OCI-LY1 (cell line): ENCODE results near the gene LAG3.

Experiments used
- H2AFZ ChIP-seq: fragments of 200-600 bp; sonication (generic), shearing (Covaris generic); 2 replicates; pipeline ENCODE4 v1.6.0; 2014; ENCODE audit warnings: antibody characterized with exemption, mild to moderate bottlenecking, low read length
- H3F3A ChIP-seq: fragments of 200-600 bp; sonication (generic), shearing (Covaris generic); 2 replicates; pipeline ENCODE4 v1.6.0; 2014; ENCODE audit warnings: mild to moderate bottlenecking, antibody characterized with exemption, low read length, moderate library complexity; ENCODE audit not compliant: insufficient read depth
- H3K27ac ChIP-seq: fragments of 200-600 bp; sonication (generic); 2 replicates; pipeline ENCODE4 v1.5.1; 2014; ENCODE audit warnings: low read length, mixed run types, mild to moderate bottlenecking, low read depth; ENCODE audit not compliant: poor library complexity, severe bottlenecking
- H3K27me3 ChIP-seq: fragments of 200-600 bp; sonication (generic); 2 replicates; pipeline ENCODE4 v1.6.0; 2014; ENCODE audit warnings: antibody characterized with exemption, mild to moderate bottlenecking, low read length, moderate library complexity; ENCODE audit not compliant: insufficient read depth
- H3K36me3 ChIP-seq: fragments of 200-600 bp; sonication (generic); 2 replicates; pipeline ENCODE4 v1.6.1; 2014; ENCODE audit warnings: mild to moderate bottlenecking, antibody characterized with exemption, low read length, moderate library complexity, mixed read lengths; ENCODE audit not compliant: insufficient read depth
- H3K4me1 ChIP-seq: fragments of 200-600 bp; sonication (generic); 2 replicates; pipeline ENCODE4 v1.5.1; 2014; ENCODE audit warnings: mild to moderate bottlenecking, low read length, moderate library complexity; ENCODE audit not compliant: insufficient read depth, severe bottlenecking
- H3K4me2 ChIP-seq: fragments of 200-600 bp; sonication (generic), shearing (Covaris generic); 2 replicates; pipeline ENCODE4 v1.6.1; 2014; ENCODE audit warnings: low read length
- H3K4me3 ChIP-seq: fragments of 200-600 bp; sonication (generic); 2 replicates; pipeline ENCODE4 v1.5.1; 2014; ENCODE audit warnings: low read length, low read depth, mild to moderate bottlenecking, mixed read lengths; ENCODE audit not compliant: poor library complexity, severe bottlenecking
- H3K79me2 ChIP-seq: fragments of 200-600 bp; shearing (Covaris generic); 2 replicates; pipeline ENCODE4 v1.6.1; 2016; ENCODE audit warnings: mixed run types, low read length, mixed read lengths; ENCODE audit not compliant: insufficient read depth
- H3K9ac ChIP-seq: fragments of 200-600 bp; sonication (generic), shearing (Covaris generic); 2 replicates; pipeline ENCODE4 v1.6.1; 2014; ENCODE audit warnings: mild to moderate bottlenecking, low read length, mixed read lengths
- H3K9me2 ChIP-seq: fragments of 200-600 bp; sonication (generic), shearing (Covaris generic); 2 replicates; pipeline ENCODE4 v1.6.1; 2014; ENCODE audit warnings: low read depth, mild to moderate bottlenecking, low read length, mixed read lengths
- H3K9me3 ChIP-seq: fragments of 200-600 bp; shearing (Covaris generic); 2 replicates; pipeline ENCODE4 v1.6.1; 2014; ENCODE audit warnings: low read length, mixed read lengths
- H4K20me1 ChIP-seq: fragments of 200-600 bp; sonication (generic), shearing (Covaris generic); 2 replicates; pipeline ENCODE4 v1.6.0; 2016; ENCODE audit warnings: mild to moderate bottlenecking, low read length; ENCODE audit not compliant: insufficient read depth
- CTCF ChIP-seq: fragments of 200-600 bp; sonication (generic), shearing (Covaris generic); IDR thresholded peaks from 2 replicates; pipeline ENCODE4 v1.5.1; 2017; ENCODE audit warnings: mild to moderate bottlenecking, antibody characterized with exemption, low read length, moderate library complexity, mixed read lengths
- EZH2 ChIP-seq: fragments of 200-600 bp; sonication (generic), shearing (Covaris generic); IDR thresholded peaks from 2 replicates; pipeline ENCODE4 v1.8.0; 2017; ENCODE audit warnings: borderline replicate concordance, mixed run types, mild to moderate bottlenecking, antibody characterized with exemption, low read length, moderate library complexity, mixed read lengths

The LAG3 gene

GRCh38 chr12:6807170-6807569, 34.9 kb downstream of the LAG3 start:
- Histone ChIP-seq H2AFZ (no peak overlapping the region), H3K4me2 (no peak overlapping the region), H3K9me3 (no peaks in the 10 kb centered on the region), H3K4me3 (no peak overlapping the region), H3K9ac (no peak overlapping the region), H3K36me3 (no peaks in the 10 kb centered on the region; the same call in 1 of the 2 replicates), H3K27ac (no peak overlapping the region), H3K9me2 (no peaks in the 10 kb centered on the region), H3K4me1 (peaks cover under 1% of the 10 kb centered on the region), H3K27me3 (no peaks in the 10 kb centered on the region), H3K79me2 (no peaks in the 10 kb centered on the region), H3F3A (no peaks in the 10 kb centered on the region), H4K20me1 (no peaks in the 10 kb centered on the region)
- TF ChIP-seq EZH2 (no peak), CTCF (no peak)

GRCh38 chr12:6809056-6809455, 36.7 kb downstream of the LAG3 start:
- Histone ChIP-seq H3K4me1 (peaks cover 9% of the 10 kb centered on the region), H2AFZ (no peak overlapping the region), H4K20me1 (no peaks in the 10 kb centered on the region), H3K79me2 (no peaks in the 10 kb centered on the region), H3K4me3 (no peak overlapping the region), H3K9me2 (no peaks in the 10 kb centered on the region), H3K9me3 (no peaks in the 10 kb centered on the region), H3K27ac (no peak overlapping the region), H3K27me3 (no peaks in the 10 kb centered on the region), H3F3A (no peaks in the 10 kb centered on the region), H3K4me2 (no peak overlapping the region), H3K36me3 (no peaks in the 10 kb centered on the region; the same call in 1 of the 2 replicates), H3K9ac (no peak overlapping the region)
- TF ChIP-seq EZH2 (no peak), CTCF (no peak)

- no peaks in the 10 kb centered on the region for H3K79me2 ChIP-seq
- H3K27me3 ChIP-seq = no peaks in the 10 kb centered on the region
- H3K4me3 ChIP-seq = no peak overlapping the region
- H4K20me1 ChIP-seq = no peaks in the 10 kb centered on the region
- peaks cover 9% of the 10 kb centered on the region for H3K4me1 ChIP-seq
- no peak overlapping the region for H3K9ac ChIP-seq
- TF ChIP-seq EZH2 (no peak), CTCF (no peak)
- no peaks in the 10 kb centered on the region for H3K9me3 ChIP-seq
- H3K9me2 ChIP-seq = no peaks in the 10 kb centered on the region
- no peaks in the 10 kb centered on the region for H3F3A ChIP-seq
- H3K4me2 ChIP-seq = no peak overlapping the region
- H3K27ac ChIP-seq = no peak overlapping the region
- no peaks in the 10 kb centered on the region for H3K36me3 ChIP-seq
- no peak overlapping the region for H2AFZ ChIP-seq
Observed at GRCh38 chr12:6810758-6811157, 38.4 kb downstream of the LAG3 start.
